ENCODE data around the gene CYP3A4.
"Not testable (repeated sequence)": the region's sequence is repeated elsewhere in the genome, so short reads cannot be mapped to it uniquely, and the experiment has no call there.

CYP3A4 gene

DNA sequence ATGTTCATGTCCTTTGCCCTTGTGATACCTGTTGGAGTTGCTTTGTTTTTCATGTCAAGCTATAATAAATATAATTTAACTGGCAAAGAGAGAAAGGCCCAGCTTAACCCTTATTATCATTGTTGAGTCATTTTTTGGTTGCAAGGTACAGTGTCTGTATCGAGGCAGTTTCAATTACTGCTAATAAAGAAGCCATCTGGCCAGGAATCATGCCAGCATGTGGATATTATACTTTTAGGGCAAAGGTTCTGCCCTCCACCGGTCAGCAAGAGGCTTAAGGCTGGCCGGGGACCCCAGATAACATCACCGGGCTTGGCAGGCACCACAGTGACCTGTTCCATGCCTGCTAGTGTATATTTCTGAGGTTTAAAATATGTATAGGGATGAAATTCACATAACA is 9.0 kb upstream of the CYP3A4 start:
- no peak overlapping the region for H3K27ac ChIP-seq (ENCODE audit: low read length)
- H3K4me1 ChIP-seq (ENCODE audit: control insufficient read depth, insufficient read depth, low read length) = no peaks in the 10 kb centered on the region
- no peaks in the 10 kb centered on the region for H3K9me3 ChIP-seq (ENCODE audit: control insufficient read depth in 2 of 2, low read length in 2 of 2)
- H3K27me3 ChIP-seq (ENCODE audit: control insufficient read depth in 1 of 2, insufficient read depth in 2 of 2, low read length in 2 of 2) = no peaks in the 10 kb centered on the region
- no peaks in the 10 kb centered on the region for H3K36me3 ChIP-seq (ENCODE audit: control insufficient read depth in 2 of 2, insufficient read depth in 2 of 2, low read length in 2 of 2)
- H3K9ac ChIP-seq (ENCODE audit: low read length in 2 of 2) = no peak overlapping the region
- H3K4me3 ChIP-seq (ENCODE audit: low read length in 2 of 2) = no peak overlapping the region

DNA sequence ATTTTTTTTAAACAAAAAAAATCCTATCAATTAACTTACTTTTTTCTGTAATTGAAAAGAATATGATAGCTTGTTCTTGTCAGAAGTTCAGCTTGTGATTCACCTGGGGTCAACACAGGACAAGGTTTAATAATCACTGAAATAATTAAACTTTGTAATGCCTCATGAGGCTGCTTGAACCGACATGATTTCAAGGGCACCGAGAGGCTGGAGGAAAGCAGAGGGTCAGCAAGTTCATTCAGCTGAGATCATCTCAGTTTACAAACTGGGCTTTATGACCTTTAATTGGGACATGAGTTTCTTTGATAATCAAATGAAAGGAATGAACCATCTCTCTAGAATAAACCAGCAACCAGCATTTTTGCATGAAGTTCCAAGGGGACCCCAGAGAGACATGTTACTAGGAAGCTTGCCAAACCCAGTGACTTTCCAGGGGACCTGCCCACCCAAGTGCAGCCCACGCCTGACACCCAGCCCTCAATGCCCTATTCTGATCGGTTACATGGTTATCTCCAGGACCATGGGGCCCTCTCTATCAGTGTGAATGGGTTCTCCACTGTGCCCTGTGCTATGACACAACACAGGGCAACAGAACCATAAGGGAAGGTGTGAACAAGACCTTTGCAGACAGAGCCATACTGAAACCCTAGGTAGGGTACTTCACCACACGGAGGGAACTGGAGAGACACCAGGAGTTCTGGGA is 7.8 kb upstream of the CYP3A4 start:
- H3K27ac ChIP-seq (ENCODE audit: low read length) = no peak overlapping the region
- no peak overlapping the region for H3K9ac ChIP-seq (ENCODE audit: low read length in 2 of 2)
- H3K36me3 ChIP-seq (ENCODE audit: control insufficient read depth in 2 of 2, insufficient read depth in 2 of 2, low read length in 2 of 2) = no peaks in the 10 kb centered on the region
- H3K27me3 ChIP-seq (ENCODE audit: control insufficient read depth in 1 of 2, insufficient read depth in 2 of 2, low read length in 2 of 2) = no peaks in the 10 kb centered on the region
- H3K4me1 ChIP-seq (ENCODE audit: control insufficient read depth, insufficient read depth, low read length) = no peaks in the 10 kb centered on the region
- H3K9me3 ChIP-seq (ENCODE audit: control insufficient read depth in 2 of 2, low read length in 2 of 2) = no peaks in the 10 kb centered on the region
- no peak overlapping the region for H3K4me3 ChIP-seq (ENCODE audit: low read length in 2 of 2)

DNA sequence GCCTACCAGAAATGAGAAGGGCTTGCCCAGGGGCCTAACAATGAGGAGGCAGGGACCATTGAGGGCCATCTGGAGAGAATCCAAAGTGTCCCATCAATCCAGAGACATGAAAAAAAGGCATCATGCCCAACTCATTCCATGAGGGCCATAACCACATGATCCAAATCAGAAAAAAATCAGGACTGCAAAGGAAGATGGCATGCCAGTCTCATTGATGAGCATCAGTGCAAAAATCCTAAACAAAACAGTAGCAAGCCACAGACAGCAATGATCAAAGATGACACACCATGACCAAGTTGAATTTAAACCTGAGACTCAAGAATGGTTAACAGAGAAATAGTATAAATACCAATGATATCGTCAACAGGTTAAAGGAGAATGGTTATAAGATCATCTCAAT is 7.0 kb upstream of the CYP3A4 start:
- Histone ChIP-seq H3K4me3 (ENCODE audit: low read length in 2 of 2) (no peak overlapping the region), H3K4me1 (ENCODE audit: control insufficient read depth, insufficient read depth, low read length) (no peaks in the 10 kb centered on the region), H3K36me3 (ENCODE audit: control insufficient read depth in 2 of 2, insufficient read depth in 2 of 2, low read length in 2 of 2) (no peaks in the 10 kb centered on the region), H3K9me3 (ENCODE audit: control insufficient read depth in 2 of 2, low read length in 2 of 2) (no peaks in the 10 kb centered on the region), H3K9ac (ENCODE audit: low read length in 2 of 2) (no peak overlapping the region), H3K27me3 (ENCODE audit: control insufficient read depth in 1 of 2, insufficient read depth in 2 of 2, low read length in 2 of 2) (no peaks in the 10 kb centered on the region), H3K27ac (ENCODE audit: low read length) (no peak overlapping the region)

DNA sequence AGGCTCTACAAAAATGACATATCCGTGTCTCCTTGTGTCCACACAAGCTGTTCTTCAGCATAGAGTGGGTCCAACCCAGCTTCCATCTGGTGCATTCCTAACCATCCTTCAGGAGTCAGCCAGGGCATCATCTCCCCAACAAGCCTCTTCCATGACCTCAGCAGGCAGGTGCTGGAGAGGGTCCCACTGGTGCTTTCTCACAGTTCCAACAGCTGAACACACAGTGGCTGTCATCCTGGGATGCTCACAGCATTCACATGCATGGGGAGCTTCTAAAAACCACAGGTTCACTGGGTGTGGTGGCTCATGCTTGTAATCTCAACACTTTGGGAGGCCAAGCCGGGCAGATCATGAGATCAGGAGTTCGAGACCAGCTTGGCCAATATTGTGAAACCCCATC is 6.4 kb upstream of the CYP3A4 start:
- no peak overlapping the region for H3K4me3 ChIP-seq (ENCODE audit: low read length in 2 of 2)
- no peaks in the 10 kb centered on the region for H3K27me3 ChIP-seq (ENCODE audit: control insufficient read depth in 1 of 2, insufficient read depth in 2 of 2, low read length in 2 of 2)
- H3K4me1 ChIP-seq (ENCODE audit: control insufficient read depth, insufficient read depth, low read length) = no peaks in the 10 kb centered on the region
- no peak overlapping the region for H3K27ac ChIP-seq (ENCODE audit: low read length)
- no peaks in the 10 kb centered on the region for H3K9me3 ChIP-seq (ENCODE audit: control insufficient read depth in 2 of 2, low read length in 2 of 2)
- H3K9ac ChIP-seq (ENCODE audit: low read length in 2 of 2) = no peak overlapping the region
- H3K36me3 ChIP-seq (ENCODE audit: control insufficient read depth in 2 of 2, insufficient read depth in 2 of 2, low read length in 2 of 2) = no peaks in the 10 kb centered on the region

DNA sequence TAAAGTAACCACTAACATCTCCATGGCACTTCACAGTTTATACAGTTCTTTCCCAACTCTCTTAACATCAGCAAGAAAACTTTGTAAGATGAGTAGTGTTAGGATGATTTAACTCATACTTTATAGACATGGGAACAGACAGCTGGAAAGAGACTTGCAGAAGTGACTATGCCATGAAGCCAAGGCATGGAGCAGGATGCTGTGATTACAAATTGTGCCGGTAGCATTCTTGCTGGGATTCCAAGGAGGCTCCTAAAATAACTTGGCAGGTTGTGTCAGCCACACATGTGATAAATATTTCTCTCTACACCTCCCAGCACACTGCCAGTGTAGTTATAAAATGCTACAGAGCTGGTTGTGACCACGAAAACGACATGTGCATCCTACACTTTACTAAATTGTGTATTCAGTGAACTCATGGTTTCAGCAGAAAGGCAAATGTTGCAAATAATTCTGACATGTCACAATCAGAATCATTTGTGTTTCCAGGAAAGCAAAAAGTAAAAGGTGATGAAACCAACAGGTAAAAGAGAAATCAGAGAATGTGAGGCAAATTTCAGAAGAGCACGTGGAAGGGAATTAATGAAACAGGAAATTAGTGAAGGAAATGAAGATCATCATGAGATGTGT is 5.6 kb upstream of the CYP3A4 start:
- Histone ChIP-seq H3K9ac (ENCODE audit: low read length in 2 of 2) (no peak overlapping the region), H3K27me3 (ENCODE audit: control insufficient read depth in 1 of 2, insufficient read depth in 2 of 2, low read length in 2 of 2) (no peaks in the 10 kb centered on the region), H3K9me3 (ENCODE audit: control insufficient read depth in 2 of 2, low read length in 2 of 2) (no peaks in the 10 kb centered on the region), H3K4me3 (ENCODE audit: low read length in 2 of 2) (no peak overlapping the region), H3K4me1 (ENCODE audit: control insufficient read depth, insufficient read depth, low read length) (no peaks in the 10 kb centered on the region), H3K27ac (ENCODE audit: low read length) (no peak overlapping the region), H3K36me3 (ENCODE audit: control insufficient read depth in 2 of 2, insufficient read depth in 2 of 2, low read length in 2 of 2) (no peaks in the 10 kb centered on the region)

DNA sequence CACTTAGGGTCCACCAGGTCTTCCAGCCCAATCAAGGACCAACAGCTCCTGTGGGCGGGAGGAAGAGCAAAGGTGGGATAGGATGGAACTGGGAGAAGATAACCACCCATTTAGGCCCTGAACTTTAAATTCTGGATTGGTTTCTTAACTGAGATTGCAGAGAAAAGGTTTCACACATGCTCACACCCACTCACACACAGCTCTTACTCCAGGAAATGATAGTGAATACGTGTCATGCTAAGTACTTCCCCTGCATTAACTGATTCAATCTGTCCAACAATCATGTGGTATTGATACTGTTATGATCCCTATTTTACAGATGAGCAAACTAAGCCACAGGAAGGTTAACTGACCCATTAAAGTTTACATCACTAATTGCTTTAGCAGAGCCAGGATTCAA is 4.6 kb upstream of the CYP3A4 start:
- Histone ChIP-seq H3K36me3 (ENCODE audit: control insufficient read depth in 2 of 2, insufficient read depth in 2 of 2, low read length in 2 of 2) (no peaks in the 10 kb centered on the region), H3K27ac (ENCODE audit: low read length) (no peak overlapping the region), H3K9ac (ENCODE audit: low read length in 2 of 2) (no peak overlapping the region), H3K4me3 (ENCODE audit: low read length in 2 of 2) (no peak overlapping the region), H3K4me1 (ENCODE audit: control insufficient read depth, insufficient read depth, low read length) (no peaks in the 10 kb centered on the region), H3K9me3 (ENCODE audit: control insufficient read depth in 2 of 2, low read length in 2 of 2) (no peaks in the 10 kb centered on the region), H3K27me3 (ENCODE audit: control insufficient read depth in 1 of 2, insufficient read depth in 2 of 2, low read length in 2 of 2) (no peaks in the 10 kb centered on the region)

DNA sequence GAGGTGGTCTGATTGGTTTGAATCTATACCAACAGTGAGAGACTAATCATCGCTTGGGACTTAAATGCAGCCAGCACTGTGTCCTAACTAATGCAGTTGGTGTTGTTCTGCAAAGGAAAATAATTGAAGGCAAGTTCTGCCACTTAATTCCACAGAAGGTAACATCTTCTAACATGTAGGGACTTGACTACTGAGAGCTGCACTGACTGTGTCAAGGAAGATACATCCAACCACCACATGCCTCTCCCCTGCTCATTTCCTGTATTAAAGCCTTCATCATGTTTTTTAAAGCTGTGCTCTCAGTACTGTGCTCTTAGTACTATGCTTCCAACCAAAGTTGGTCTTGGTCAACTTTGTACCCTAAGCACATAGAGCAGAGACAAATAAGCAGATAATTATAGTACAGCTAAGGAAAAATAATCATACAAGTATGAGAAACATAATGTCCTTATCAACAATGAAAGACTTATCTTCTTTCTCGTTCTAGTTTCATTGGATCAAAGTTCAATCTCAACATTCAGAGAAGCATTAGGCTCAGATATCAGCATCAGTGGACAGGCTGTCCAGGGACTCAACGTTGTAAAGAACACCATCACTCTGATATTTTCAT is 2.8 kb upstream of the CYP3A4 start:
- H3K9me3 ChIP-seq (ENCODE audit: control insufficient read depth in 2 of 2, low read length in 2 of 2) = no peaks in the 10 kb centered on the region
- no peaks in the 10 kb centered on the region for H3K36me3 ChIP-seq (ENCODE audit: control insufficient read depth in 2 of 2, insufficient read depth in 2 of 2, low read length in 2 of 2)
- H3K27ac ChIP-seq (ENCODE audit: low read length) = no peak overlapping the region
- H3K9ac ChIP-seq (ENCODE audit: low read length in 2 of 2) = no peak overlapping the region
- H3K4me3 ChIP-seq (ENCODE audit: low read length in 2 of 2) = no peak overlapping the region
- H3K4me1 ChIP-seq (ENCODE audit: control insufficient read depth, insufficient read depth, low read length) = no peaks in the 10 kb centered on the region
- no peaks in the 10 kb centered on the region for H3K27me3 ChIP-seq (ENCODE audit: control insufficient read depth in 1 of 2, insufficient read depth in 2 of 2, low read length in 2 of 2)

DNA sequence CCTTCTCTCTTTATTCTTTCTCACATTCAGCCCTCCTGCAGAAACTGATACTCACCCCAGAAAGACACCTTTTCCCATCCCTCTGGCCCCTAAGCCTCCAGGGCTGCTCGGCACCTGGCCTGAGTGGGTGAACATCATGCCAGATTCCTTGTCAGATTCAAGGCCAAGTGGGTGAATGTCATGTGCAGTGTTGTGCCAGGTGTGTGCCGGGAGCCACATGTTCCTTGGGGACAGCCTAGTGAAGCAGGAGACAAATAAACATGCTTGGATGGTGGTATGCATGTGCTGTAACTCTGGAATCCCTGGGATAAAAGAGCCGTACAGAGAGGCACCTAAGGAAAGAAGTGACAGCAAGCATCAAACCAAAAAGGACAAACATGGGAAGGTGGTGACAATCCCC is 1.7 kb upstream of the CYP3A4 start:
- H3K9ac ChIP-seq (ENCODE audit: low read length in 2 of 2); H3K9me3 ChIP-seq (ENCODE audit: control insufficient read depth in 2 of 2, low read length in 2 of 2); H3K4me1 ChIP-seq (ENCODE audit: control insufficient read depth, insufficient read depth, low read length); H3K27ac ChIP-seq (ENCODE audit: low read length); H3K36me3 ChIP-seq (ENCODE audit: control insufficient read depth in 2 of 2, insufficient read depth in 2 of 2, low read length in 2 of 2); H3K27me3 ChIP-seq (ENCODE audit: control insufficient read depth in 1 of 2, insufficient read depth in 2 of 2, low read length in 2 of 2); H3K4me3 ChIP-seq (ENCODE audit: low read length in 2 of 2): not testable (repeated sequence)

DNA sequence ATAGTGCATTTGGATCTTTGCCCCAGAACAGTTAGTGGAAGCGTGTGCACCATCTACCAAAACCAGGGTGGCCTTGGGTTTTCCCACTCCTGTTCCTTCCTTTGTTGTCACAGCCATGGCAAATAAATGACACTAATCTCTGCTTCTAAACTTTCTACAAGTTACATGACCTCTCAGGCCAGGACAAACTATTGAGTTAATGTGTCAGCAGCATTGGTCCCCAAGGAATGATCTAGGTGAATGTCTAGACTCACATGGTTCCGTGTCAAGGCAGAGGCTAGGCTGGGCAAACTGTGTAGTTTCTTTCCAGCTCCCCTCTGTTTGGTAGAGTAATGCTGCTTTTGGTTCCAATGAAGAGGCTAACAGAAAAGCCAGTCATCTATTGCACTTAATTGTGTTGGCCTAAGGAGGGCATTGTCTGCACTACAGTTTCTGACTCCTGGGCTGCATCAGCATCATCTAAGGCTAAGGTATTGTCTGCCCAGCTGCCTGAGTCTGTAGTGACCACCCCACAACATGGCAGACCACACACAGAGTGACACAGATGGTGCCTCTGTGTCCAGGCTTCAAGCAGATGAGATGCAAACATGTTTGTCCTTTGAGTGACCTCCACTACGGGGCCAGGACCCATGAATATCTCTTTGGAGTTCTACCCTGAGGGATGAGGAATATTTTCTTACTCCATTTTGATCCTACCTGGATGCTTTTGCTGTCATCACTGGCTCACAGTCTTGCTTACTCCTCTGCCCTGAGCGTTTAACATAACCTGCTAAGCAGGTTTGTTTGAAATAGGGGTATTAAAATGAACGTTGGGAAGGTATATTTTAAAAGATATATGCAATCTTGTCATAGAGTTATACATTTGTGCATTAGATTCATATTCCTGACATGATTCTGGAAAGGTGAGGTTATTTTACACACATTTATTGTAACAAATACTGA is 1.7 kb downstream of the CYP3A4 start:
- H3K36me3 ChIP-seq (ENCODE audit: control insufficient read depth in 2 of 2, insufficient read depth in 2 of 2, low read length in 2 of 2) = no peaks in the 10 kb centered on the region
- H3K4me1 ChIP-seq (ENCODE audit: control insufficient read depth, insufficient read depth, low read length) = no peaks in the 10 kb centered on the region
- H3K9ac ChIP-seq (ENCODE audit: low read length in 2 of 2) = no peak overlapping the region
- H3K9me3 ChIP-seq (ENCODE audit: control insufficient read depth in 2 of 2, low read length in 2 of 2) = no peaks in the 10 kb centered on the region
- H3K27me3 ChIP-seq (ENCODE audit: control insufficient read depth in 1 of 2, insufficient read depth in 2 of 2, low read length in 2 of 2) = no peaks in the 10 kb centered on the region
- H3K27ac ChIP-seq (ENCODE audit: low read length) = no peak overlapping the region
- H3K4me3 ChIP-seq (ENCODE audit: low read length in 2 of 2) = no peak overlapping the region

DNA sequence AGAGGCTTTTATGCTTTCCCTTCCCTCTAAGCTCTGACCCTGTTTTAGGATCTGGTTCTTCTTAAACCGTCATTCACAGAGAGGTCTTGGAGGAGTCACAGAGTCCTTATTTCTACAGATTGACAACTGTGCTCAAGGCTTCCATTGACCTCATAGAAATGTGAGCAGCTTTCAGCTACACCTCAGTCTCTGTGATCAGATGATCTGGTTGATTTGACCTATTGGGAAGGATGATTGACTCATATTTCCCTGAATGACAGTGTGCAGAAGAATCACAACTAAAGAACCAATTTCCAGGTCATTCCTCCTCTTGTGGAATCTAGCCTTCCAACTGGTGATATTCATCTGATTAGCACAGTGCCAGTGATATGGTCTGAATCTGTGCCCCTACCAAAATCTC is 3.4 kb downstream of the CYP3A4 start:
- no peak overlapping the region for H3K4me3 ChIP-seq (ENCODE audit: low read length in 2 of 2)
- no peak overlapping the region for H3K9ac ChIP-seq (ENCODE audit: low read length in 2 of 2)
- no peaks in the 10 kb centered on the region for H3K9me3 ChIP-seq (ENCODE audit: control insufficient read depth in 2 of 2, low read length in 2 of 2)
- no peaks in the 10 kb centered on the region for H3K36me3 ChIP-seq (ENCODE audit: control insufficient read depth in 2 of 2, insufficient read depth in 2 of 2, low read length in 2 of 2)
- no peaks in the 10 kb centered on the region for H3K4me1 ChIP-seq (ENCODE audit: control insufficient read depth, insufficient read depth, low read length)
- no peaks in the 10 kb centered on the region for H3K27me3 ChIP-seq (ENCODE audit: control insufficient read depth in 1 of 2, insufficient read depth in 2 of 2, low read length in 2 of 2)
- no peak overlapping the region for H3K27ac ChIP-seq (ENCODE audit: low read length)
